ENCODE measurements around the gene ADORA1.

Gene ADORA1

DNA sequence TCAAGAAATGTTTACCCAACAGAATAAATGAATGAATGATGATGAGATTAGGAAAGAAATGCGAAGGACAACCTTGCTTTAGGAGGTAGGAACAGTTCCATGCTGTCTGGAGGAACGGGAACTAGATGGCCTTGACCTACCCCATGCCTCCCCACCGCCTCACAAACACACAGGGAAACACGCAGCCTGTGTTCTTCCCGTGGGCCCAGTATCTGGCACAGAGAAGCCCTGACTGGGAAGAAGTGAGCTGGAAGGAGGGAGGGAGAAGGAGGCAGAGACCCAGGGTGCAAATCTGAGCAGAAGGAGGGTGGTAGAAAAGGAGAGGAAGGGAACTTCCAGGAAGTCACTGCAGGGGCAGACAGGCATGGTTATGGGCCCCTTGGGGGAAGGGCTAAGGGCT lies 3.5 kb upstream of the ADORA1 start:
- DNase-seq = no peak

DNA sequence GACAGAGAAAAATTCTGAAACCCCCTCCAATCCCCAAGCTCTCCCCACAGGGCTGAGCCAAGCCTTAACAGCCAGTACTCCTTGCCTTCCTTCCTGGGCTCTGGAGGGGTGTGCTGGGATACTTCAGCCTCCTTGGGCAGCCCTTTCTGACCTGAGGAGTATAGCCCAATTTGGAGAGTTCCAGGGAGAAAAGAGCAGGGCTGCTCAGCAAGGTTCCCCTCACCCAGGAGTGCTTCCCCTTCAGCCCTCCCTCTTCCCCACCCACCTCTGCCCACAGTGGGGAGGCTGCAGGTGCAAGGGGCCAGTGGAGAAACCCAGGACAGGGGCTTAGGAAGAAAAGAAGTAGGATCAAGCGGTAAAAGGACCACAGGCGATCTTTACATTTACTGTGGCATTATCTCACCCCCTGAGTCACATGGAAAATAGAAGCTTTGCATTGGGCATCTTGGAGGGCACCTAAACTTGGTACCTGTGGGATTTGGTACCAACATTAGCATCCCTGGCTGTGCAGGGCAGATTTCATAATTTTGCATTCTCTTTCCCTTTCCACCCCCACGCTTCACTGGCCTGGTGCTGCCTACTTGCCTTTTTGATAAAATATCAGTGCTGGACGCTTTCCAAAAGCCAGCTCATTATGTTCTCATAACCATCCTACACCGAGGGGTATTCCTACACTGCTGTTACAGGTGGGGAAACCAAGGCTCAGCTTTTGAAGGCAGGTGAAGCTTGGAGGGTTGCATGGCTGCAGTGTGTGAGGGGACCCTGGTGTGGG lies 2.8 kb upstream of the ADORA1 start:
- no peak for DNase-seq

DNA sequence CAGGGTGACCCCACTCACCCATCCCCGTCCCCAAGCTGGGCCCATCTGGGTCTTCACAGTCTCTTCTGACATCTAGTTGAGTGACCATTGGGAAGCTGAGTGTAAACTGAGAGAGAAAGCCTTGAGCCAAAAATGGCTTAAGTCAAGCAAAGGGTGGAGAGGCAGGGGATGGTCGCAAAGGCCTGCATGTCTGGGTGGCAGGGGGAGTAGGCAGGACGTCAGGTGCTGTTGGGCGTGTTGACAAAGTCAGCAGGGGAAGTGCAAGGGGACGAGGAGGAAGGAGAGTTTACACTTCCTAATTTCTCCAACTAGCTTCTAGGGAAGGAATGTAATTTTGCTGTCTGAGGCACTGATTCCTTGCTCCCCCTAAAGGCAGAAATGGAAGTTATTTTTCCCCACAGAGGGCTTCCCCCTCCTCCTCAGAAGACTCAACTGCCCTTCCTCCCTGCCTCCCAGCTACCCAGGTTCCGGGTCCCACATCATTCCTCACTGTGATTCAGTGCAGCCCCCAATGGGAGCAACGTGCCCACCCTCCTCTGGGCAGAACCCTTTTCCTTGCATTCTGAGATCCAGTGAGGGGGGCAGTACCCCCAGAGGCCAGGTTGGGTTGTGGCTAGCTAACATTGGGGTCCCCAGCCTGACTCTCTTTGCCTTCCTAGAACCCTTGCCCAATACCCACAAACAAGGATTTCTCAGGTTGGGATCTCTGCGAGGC lies 1.2 kb upstream of the ADORA1 start:
- no peak for DNase-seq

DNA sequence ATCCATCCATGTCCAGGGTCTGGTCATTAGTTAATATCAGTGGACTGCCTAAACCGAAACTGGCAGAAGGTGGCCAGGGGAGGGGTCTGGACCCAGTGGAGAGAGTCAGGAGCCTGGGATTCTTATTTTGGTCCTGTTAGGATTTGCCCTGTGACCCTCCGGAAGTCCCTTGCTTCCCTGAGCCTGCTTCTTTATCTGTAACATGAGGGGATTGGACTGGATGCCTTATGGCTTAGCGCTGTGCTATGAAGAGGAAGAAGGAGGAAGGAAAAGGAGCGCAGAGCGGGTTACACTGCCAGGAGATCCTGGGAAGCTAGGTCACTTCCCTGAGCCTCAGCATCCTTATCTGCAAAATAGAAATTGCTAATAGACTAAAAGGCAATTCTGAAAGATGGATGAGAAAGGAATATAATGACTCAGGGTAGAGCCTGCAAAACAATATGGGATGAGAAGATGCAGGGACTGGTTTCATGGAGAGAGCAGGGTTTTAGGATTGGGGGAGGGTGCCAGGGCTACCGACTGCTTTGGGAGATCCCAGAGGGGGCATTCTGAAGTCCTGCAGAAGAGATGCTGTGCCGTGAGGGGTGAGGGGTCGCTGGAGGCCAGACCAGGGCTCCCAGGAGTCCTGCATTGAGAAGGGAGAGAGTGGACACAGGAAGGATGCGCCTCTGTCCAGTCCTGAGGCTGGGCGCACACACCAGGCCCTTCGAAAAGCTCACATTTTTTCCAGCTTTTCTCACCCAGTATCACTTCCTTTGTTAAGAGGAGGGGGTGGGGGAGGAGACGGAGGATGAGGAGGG lies 460 bp upstream of the ADORA1 start:
- DNase-seq = no peak

DNA sequence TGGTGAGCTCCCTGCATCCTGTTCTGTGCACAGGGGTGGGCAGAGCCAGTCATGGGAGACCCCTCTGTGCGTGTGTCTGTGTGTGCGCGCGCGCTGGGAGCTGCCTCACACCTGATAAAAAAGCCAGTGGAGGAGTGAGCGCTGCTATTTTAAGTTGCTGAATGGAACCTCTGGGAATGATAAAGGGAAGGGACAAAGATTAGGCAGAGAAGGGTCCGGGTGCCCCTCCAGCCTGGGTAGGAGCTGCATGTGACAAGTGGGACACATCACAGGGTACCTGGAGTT lies 847 bp downstream of the ADORA1 start:
- no peak for DNase-seq

DNA sequence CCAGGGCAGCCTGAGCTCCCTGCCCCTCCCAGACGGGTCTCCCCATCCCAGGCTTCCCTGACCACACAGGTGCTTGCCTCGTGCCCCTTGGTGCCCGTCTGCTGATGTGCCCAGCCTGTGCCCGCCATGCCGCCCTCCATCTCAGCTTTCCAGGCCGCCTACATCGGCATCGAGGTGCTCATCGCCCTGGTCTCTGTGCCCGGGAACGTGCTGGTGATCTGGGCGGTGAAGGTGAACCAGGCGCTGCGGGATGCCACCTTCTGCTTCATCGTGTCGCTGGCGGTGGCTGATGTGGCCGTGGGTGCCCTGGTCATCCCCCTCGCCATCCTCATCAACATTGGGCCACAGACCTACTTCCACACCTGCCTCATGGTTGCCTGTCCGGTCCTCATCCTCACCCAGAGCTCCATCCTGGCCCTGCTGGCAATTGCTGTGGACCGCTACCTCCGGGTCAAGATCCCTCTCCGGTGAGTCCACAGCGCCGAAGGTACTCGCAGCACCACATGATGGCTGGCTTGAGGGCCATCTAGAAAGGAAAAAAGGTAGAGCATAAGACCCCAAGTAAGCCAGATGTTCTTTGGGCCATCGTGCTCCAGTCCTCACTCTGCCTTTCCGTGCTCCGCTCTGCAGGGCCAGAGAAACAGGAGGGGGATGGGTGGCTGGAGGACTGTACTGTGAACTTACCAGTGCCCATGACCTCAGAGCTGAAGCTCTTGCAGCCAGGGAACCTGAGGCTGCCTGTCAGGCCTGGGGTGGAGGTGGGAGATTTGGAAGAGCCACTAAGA lies 1.4 kb downstream of the ADORA1 start:
- DNase-seq = no peak

DNA sequence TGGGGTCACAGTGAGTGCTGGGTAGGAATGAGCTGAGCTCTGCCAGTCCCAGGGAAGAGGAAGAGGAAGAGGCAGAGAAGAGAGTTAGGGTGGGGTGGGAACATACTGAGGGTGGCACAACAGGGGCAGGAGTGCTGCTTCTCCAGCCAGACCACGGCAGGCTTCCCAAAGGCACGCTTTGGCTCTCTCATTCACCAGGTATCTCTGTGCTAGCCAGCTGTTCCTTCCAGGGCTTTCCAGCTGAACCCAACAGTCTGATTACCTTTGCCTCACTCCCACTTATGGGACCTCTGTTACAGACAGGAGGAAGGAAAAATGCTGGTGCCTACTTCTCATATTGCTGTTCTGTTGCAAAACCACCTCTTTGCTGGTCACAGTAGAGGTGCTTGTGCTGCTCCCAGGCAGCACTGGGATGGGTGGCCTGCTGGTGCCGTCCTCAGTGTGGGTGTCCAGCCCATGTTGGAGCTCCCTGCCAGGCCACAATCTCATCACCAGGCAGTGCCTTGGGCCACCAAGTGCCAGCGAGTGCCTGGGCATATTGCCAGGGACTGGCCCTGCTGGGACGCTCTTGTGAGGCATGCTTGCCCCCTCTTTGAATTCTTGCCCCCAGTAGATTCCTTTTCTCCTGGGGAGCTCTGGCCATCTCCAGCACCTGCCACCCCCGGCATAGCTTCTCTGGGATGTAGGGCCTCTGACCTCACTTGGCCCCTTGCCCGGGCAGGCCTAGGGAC lies 2.1 kb downstream of the ADORA1 start:
- no peak for DNase-seq

DNA sequence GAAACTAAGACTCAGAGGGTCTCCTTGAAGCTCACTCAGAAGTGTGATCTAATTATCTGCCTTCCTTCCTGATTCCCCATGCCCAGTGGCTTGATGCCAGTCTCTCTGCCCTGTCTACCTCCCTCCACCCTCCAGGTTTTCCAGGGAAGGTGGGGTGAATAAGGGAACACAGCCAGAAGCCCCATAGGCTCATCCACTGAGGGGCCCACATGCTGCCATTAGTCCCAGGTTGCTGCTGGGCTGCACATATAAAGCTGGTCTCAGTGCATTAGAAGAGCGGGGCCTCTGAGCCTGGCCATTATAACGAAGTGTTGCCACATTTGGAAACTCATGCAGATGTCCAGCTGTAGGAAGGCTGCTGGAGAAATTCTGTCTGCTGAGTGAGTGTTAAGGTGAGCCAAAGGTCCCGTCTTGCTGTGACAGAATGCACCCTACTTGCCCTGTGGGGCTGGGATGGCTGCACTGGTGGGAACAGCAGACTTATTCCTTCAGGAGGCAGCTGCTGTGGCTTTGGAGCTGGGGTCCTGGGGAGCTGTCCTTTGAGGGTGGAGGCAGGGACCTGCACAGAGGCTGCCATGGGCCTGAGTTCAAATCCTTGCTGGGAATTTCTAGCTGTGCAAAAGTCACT lies 2.9 kb downstream of the ADORA1 start:
- DNase-seq = no peak

DNA sequence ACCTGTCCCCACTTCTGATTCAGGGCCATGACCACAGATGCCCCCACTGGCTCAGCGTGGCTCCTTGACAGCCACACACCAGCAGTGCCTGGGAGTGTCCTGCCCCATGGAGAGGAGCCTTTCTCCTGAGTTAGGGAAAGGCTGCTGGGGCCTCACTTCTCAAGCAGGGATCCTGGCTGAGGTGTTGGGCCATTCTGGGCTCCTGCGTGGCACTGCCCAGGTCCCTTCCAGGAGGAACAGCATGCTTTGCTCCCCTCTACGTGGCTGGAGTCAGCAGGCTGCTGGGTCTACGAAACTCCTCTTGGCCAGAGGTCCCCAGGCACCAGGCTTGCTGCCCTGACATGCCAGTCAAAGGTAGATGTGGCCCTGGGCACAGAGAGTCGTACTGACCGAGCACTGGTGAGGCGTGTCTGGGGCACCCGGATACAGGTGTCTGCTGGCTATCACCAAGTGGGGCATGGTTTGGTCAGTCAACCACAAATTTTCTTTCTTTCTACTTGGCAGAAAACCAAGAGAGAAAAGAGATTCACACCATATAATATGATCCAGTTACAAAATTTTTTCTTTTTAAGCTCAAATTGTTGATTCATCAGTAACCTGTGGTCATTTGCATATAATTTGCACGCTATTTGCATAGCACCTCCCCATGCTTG lies 4.1 kb downstream of the ADORA1 start:
- DNase-seq = no peak

DNA sequence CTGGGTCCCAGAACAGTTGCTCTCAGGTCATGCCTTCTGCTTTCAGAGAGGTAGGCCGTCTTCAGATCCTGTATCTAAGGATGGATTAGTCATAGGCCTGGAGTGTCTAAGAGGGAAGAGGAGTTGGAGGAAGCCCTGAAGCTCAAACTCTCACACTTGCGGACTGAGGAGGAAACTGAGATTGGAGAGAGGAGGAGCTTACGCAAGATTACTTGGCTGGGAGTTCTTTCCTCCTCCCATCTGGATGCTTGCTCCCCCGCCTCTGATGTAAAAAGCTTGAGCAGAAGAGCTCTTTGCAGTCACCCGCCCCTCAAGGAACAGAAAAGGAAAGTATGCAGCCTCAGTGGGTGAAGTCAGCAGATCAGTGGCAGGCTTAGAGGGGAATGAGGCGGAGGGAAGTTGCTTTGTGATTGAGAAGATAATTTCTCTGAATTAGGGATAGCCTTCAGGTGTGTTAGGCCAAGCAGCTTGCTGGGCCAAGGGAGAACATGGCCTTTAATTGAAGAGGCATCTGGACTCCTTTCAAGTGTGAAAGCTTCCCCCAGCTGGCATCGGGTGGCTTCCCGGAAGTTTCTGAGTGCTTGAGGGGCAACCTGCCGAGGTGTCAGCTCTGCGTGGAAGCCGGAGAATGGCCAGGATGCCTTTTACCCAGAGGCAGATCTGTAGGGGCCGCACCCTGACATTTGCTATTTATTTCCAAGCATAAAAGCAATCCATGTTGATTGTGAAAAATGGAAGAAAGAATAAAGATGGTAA lies 6.6 kb downstream of the ADORA1 start:
- DNase-seq = no peak

DNA sequence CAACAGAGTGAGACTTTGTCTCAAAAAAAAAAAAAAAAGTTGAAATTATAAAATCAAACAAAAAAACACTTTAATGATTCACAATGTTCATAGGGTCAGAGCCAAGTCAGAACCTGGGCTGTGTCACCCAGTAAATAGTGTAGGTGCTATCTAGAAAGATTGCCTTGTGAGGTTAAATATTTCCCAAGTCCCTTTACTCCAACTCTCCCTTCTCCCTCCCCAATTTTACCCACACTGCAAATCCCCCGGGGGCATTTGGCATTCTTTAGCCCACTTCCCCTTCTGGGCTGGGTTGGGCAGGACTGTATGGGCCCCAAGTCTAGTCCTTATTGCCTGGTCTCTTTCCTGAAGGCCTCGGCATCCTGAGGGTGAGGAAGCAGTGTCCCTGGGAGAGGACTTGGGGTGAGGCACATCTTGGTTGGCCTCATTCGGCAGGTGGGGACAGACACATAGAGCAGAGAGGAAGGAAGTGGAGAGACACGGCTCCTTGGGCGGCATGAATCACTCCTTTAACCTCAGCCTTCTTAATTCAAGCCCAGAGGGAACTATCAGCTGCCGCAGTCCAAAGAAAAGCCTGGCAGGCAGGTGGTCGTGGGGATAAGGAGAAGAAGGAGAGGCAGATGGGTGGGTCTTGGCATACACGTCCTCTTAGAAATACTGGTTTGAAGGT lies 8.2 kb downstream of the ADORA1 start:
- DNase-seq = peak in 1 of 2 experiments; percentile 7

DNA sequence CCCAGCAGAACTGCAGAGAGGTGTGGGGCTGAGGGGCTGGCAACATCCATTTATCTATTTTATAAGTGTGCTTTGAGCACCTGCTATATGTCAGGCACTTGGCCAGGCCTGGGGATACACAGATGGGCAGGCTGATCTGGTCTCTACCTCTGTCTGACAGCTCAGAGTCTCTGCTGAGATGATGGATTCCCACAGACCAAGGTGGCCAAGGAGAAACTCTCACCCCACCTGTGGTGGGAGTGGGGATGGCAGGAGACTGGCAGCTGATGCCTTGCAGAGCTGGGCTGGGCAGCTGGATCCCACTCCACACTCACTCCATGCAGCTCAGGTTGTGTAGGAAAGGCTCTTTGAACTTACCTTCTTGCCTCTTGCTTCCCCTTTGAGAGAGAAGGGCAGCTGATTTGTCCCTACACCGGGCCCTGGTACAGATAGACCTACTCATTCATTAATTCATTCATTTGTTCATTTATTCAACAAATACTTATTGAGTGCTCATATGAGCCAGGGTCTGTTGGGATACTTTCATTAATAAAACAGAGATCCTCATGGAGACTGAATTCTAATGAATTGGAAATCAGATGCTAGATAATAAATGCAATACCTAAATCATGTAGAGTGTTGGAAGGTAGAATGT lies 9.0 kb downstream of the ADORA1 start:
- DNase-seq = no peak

DNA sequence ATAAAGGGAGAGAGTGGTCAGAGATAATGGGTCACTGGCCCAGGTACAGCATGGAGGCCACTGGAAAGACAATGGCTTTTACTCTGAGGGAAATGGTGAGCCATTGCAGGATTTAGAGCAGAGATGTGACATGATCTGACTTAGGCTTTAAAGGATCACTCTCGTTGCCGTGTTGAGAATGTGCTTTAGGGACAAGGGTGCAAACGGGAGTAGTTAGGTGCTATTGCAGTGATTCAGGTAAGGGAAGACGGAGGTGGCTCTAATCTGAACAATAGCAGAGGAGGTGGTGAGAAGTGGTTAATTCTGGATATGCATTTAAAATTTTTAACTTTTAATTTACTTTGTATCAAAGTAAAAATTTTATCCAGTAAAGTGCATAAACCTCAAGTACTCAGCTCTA lies 9.8 kb downstream of the ADORA1 start:
- DNase-seq = no peak

DNA sequence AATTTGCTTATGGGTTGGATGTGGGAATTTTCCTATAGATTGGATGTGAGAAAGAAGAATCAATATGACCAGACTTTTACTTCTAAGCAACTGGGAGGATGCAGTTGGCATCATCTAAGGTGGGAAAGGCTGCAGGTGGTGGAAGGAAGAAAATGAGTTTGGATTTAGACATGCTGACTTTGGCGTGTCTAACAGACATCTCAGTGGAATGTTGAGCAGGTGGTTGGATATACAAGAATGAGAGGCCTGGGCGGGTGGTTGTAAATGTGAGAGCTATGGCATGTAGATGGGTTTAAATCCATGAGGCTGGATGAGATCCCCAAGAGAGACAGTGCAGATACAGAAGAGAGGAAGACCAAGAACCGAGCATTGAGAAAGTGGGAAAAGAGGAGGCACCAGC lies 10.5 kb downstream of the ADORA1 start:
- DNase-seq = no peak

DNA sequence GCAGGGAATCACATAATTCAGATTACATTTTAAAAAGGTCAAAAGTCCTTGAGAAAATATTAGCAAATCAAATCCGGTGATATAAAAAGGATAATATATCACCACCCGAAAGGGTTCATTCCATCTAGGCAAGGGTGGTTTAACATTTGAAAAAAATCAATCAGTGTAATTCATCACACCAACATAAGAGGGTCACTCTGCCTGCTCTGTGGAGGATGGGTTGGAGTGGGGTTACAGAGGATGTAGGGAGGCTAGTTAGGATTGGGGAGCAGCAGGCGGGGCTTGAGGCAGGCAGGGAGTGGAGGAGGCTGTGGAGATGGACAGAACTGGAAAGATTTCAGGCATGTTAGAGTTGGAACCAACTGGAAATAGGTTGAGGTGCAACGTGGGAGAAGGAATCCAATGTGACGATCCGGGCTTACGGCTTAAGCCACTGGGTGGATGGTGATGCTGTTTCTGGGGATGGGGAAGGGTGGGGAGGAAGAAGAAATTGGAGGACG lies 12.5 kb downstream of the ADORA1 start:
- DNase-seq = no peak

DNA sequence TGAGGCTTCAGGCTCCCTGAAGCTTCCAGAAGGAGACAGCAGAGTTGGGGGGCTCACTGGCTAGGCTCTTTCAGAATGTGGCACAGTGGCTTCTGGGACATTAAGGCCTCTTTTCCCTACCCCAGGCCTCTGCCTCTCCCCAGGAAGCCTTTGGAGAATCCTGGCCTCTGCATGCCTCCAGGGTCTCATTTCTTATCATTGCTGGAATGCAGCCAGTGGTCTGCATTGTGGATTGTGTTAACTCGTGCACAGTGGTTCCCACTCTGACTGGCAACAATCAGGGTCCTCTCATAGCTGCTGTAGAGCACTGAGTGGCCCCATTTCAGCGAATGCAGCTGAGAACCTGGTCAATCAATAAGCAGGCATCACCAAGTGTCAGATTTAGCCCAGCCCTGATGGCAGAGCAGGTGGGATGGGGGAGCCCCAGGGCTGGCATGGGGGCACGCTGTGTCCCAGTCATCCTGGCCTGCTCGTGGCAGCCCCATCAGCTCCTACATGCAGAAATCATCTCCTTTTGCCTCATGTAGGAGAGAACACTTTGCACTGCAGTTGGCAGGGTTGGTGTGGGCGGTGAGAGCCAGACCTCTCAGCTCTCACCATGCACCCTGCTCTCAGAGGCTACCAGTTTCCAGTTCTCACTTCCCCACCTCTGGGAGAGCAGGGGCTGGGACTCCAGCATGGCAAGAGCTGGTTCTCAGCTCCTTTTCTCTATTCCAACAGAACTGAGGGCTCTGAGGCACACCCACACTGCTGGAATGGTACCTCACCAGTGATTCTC lies 13.4 kb downstream of the ADORA1 start:
- DNase-seq = no peak

DNA sequence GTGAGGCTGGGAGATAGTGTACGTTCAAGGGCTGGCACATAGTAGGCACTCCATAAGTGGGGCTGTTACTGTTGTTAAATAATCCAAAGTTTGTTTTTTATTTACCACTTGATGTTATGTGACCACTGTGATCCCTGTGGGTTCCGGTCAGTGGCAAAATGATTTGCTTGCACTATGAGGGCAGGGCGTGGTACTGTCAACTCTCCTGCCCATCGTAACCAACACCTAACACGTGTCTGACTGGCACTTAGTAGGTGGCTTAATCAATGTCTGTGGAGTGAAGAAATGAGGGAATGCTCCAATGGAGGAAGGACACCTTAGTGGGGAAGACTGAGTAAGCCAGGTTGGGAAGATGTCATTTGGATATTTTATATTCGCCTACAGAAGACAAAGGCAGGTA lies 14.6 kb downstream of the ADORA1 start:
- no peak for DNase-seq

DNA sequence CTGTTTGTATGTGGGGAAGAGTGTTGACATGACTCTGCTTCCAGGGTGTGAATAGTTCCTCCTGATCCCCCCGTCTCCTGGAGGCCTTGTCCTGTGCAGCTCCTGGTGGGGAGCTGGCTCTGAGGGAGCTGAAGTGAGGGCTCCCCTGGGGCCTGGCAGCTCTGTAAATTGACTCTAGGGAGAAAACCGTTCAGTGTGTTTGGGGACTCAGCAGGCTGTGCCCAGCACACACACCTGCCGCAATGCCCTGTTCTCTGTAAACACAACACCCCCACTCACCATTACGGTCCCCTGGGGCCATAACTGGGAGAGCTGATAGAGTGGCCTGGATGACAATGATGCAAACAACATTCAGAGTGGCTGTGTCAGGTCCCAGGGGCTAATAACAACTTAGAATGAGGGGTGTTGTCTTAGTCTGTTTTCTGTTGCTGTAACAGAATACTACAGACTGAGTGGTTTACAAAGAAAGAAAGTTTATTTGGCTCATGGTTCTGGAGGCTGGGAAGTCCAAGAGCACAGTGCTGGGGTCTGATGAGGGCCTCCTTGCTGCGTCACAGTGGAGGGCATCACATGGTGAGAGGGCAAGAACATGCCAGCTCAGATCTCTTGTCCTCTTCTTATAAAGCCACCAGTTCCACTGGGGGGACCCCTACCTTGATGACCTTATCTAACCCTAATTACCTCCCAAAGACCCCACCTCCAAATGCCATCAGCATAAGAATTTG lies 15.3 kb downstream of the ADORA1 start:
- no peak for DNase-seq
